Type B pancreatic cell (in vitro differentiated cells): ENCODE measurements around the gene TMEM51. TPM values are rescaled to one million over a fixed set of nuclear protein-coding genes. Genes with fewer than 3 reads are reported as not detected.

ENCODE experiments used
- DNase-seq: peaks from one replicate; pipeline ENCODE4 v3.0.0; 2021; ENCODE audit warnings: mixed read lengths; ENCODE audit not compliant: unreplicated experiment; ENCODE audit errors: extremely low spot score
- H3K27ac Mint-ChIP-seq: 2 replicates; pipeline ENCODE4 v1.8.0; 2021; ENCODE audit warnings: mild to moderate bottlenecking, mixed read lengths
- H3K27me3 Mint-ChIP-seq: 2 replicates; pipeline ENCODE4 v1.8.0; 2021; ENCODE audit warnings: mixed read lengths
- H3K36me3 Mint-ChIP-seq: 2 replicates; pipeline ENCODE4 v1.8.0; 2021; ENCODE audit warnings: mixed read lengths
- H3K4me1 Mint-ChIP-seq: one replicate; pipeline ENCODE4 v1.8.0; 2021; ENCODE audit warnings: mixed read lengths; ENCODE audit not compliant: unreplicated experiment
- H3K4me3 Mint-ChIP-seq: 2 replicates; pipeline ENCODE4 v1.8.0; 2021; ENCODE audit warnings: mild to moderate bottlenecking, mixed read lengths
- H3K9me3 Mint-ChIP-seq: 2 replicates; pipeline ENCODE4 v1.8.0; 2021; ENCODE audit warnings: mixed read lengths
- total RNA-seq: library from RNA; stranded (reverse); gene quantifications from 2 replicates; pipeline ENCODE4 v1.2.1, GENCODE V29; 2021; ENCODE audit warnings: low replicate concordance
- TF ChIP-seq, protein P1 (sequence below): fragments of 200-600 bp; sonication (generic); conservative IDR thresholded peaks from 2 replicates; pipeline ENCODE4 v1.5.0; 2021; ENCODE audit warnings: antibody characterized with exemption, mild to moderate bottlenecking

Gene TMEM51
- total RNA-seq, 1 donor from 2014 or later = 12.5 TPM

DNA sequence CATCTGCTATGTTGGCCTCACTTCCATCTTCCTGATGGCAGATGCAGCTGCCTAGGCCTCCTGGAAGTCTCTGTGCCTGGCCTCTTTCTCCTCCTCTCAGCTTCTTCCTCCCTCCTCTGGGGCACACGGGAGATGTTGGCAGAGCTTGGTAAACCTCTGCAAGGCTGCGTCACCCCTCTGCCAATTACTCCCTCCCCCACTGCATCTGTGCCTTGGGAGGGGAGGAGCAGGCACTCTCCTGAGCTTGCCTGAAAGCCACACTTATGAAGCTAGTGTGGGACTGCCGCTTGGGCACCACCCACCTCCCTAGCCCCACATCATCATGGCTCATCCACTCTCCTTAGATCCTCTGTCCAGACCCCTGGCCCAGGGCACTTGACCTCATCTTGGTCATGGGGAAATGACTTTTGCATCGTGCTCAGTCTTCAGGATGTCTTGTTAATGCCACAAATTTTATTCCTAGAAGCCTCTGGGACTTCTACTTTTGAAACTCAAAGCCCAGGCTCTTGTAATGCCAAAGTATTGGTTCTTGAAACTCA is 7.3 kb upstream of the TMEM51 start:
- Mint-ChIP-seq H3K36me3 (no peaks in the 10 kb centered on the region), H3K4me3 (no peak overlapping the region), H3K27me3 (peaks cover 4% of the 10 kb centered on the region), H3K4me1 (peaks cover 17% of the 10 kb centered on the region), H3K9me3 (peaks cover 13% of the 10 kb centered on the region), H3K27ac (peak overlapping the region; percentile 10)
- no peak for DNase-seq
- TF ChIP-seq, protein P1, sequence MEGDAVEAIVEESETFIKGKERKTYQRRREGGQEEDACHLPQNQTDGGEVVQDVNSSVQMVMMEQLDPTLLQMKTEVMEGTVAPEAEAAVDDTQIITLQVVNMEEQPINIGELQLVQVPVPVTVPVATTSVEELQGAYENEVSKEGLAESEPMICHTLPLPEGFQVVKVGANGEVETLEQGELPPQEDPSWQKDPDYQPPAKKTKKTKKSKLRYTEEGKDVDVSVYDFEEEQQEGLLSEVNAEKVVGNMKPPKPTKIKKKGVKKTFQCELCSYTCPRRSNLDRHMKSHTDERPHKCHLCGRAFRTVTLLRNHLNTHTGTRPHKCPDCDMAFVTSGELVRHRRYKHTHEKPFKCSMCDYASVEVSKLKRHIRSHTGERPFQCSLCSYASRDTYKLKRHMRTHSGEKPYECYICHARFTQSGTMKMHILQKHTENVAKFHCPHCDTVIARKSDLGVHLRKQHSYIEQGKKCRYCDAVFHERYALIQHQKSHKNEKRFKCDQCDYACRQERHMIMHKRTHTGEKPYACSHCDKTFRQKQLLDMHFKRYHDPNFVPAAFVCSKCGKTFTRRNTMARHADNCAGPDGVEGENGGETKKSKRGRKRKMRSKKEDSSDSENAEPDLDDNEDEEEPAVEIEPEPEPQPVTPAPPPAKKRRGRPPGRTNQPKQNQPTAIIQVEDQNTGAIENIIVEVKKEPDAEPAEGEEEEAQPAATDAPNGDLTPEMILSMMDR = no peak

DNA sequence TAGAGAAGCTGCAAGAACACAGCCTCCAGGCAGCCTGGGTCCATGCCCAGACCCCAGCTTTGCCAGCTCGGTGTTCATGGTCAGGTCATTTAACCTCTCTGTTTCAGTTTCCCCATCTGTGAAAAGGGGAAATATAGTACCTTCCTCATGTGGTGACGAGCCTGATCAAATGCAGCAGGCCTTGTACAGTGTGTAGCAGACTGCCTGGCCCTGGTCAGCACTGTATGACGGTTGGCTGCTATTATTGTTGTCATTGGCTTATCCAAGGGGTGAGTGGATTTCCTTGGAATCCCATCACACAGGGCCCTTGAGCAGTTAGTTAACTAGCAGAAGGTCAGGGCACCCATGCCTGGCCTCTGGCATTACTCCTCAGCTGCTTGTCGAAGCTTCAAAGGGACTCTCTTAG is 6.6 kb upstream of the TMEM51 start:
- DNase-seq = no peak
- H3K4me3 Mint-ChIP-seq = no peak overlapping the region
- H3K4me1 Mint-ChIP-seq = peaks cover 20% of the 10 kb centered on the region
- H3K27me3 Mint-ChIP-seq = peaks cover 4% of the 10 kb centered on the region
- peaks cover 13% of the 10 kb centered on the region for H3K9me3 Mint-ChIP-seq
- TF ChIP-seq, protein P1 = no peak
- H3K36me3 Mint-ChIP-seq = no peaks in the 10 kb centered on the region
- H3K27ac Mint-ChIP-seq = no peak overlapping the region

DNA sequence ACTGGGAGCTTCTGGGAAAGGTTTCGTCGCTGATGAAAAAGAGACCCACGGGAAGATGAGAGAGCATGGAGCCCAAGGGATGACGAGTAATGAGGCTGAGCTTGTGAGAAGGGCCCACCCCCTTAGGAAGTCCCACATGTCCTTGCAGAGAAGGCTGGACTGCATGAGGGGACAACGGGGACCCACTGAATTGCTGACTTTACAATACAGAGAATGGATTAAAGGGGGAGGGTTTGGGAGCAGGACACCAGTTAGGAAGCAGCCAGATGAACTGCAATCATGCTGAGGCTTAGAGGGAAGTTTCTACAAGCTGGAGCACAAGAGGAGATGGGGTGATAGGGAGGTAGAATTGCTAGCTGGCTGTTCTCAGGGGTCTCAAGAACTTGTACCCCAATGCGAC is 5.5 kb upstream of the TMEM51 start:
- no peak overlapping the region for H3K27ac Mint-ChIP-seq
- no peak overlapping the region for H3K4me3 Mint-ChIP-seq
- no peak for DNase-seq

DNA sequence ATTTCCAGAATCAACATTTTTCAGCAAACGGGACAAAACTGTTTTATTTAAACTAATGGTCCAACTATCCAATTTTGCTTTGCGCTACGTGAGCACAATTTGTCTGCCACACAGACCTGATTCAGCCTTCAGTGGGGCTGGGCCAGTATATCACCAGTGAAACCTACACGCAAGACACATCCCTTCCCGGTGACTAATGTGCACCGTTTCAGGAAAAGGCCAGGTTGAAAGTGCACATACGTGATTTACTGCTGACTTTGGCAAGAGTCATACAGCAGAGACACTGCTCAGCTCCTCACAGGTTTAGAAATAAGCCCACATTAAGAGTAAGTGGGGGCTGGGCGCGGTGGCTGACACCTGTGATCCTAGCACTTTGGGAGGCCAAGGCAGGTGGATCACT is 5.1 kb upstream of the TMEM51 start:
- Mint-ChIP-seq H3K4me3 (no peak overlapping the region), H3K4me1 (peaks cover 22% of the 10 kb centered on the region), H3K36me3 (no peaks in the 10 kb centered on the region), H3K27me3 (peaks cover 4% of the 10 kb centered on the region), H3K27ac (peak overlapping the region; percentile 61), H3K9me3 (peaks cover 5% of the 10 kb centered on the region)
- TF ChIP-seq, protein P1 = no peak
- DNase-seq = no peak

More for the DNA sequence above, 5.5 kb upstream of the TMEM51 start:
- Mint-ChIP-seq H3K9me3 (peaks cover 8% of the 10 kb centered on the region), H3K4me1 (peaks cover 22% of the 10 kb centered on the region), H3K27me3 (peaks cover 4% of the 10 kb centered on the region), H3K36me3 (no peaks in the 10 kb centered on the region)
- TF ChIP-seq, protein P1 = no peak

DNA sequence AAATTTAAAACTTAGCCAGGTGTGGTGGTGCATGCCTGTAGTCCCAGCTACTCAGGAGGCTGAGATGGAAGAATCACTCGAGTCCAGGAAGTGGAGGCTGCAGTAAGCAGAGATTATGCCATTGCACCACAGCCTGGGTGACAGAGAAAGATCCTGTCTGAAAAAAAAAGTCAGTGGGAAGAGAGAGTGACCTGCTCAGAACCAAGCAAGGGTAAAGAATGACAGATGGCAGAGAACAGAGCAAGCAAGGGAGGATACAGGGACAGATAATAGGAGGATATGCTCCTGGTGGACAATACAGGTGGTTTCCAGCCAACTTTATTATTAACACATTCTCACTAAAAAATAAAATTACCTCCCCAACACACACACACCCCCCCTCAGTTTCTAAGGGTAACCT is 4.6 kb upstream of the TMEM51 start:
- Mint-ChIP-seq H3K36me3 (no peaks in the 10 kb centered on the region), H3K4me3 (peak overlapping the region; percentile 27), H3K27me3 (peaks cover 4% of the 10 kb centered on the region), H3K27ac (peak overlapping the region; percentile 61), H3K9me3 (peaks cover 5% of the 10 kb centered on the region), H3K4me1 (peaks cover 22% of the 10 kb centered on the region)
- DNase-seq = no peak
- TF ChIP-seq, protein P1 = no peak

DNA sequence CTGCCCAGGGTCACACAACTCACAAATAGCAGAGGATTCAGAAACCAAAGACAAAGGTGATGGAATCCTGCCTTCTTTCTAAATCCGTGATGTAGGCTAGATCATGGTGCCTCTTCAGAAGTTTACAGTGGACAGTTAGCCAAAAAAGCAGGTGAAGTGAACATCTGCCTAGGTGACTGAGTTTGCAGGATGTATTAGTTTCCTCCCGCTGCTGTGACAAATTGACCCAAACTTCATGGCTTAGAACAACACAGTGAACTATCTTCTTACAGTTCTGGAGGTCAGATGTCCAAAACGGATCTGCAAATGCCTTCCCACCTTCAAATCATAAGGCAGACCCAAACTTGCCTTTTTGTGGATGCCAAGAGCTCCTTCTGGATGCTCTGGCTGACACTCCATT is 3.2 kb upstream of the TMEM51 start:
- Mint-ChIP-seq H3K27ac (peak overlapping the region; percentile 95), H3K27me3 (peaks cover 11% of the 10 kb centered on the region), H3K36me3 (peaks cover 3% of the 10 kb centered on the region), H3K4me3 (no peak overlapping the region), H3K9me3 (peaks cover 5% of the 10 kb centered on the region), H3K4me1 (peaks cover 28% of the 10 kb centered on the region)
- TF ChIP-seq, protein P1 = no peak
- no peak for DNase-seq
